GM19351 (cell line): Measurements from ENCODE around the gene FAM180A.
"Not testable (repeated sequence)": the region's sequence is repeated elsewhere in the genome, so short reads cannot be mapped to it uniquely, and the experiment has no call there.

Experiments used
- ATAC-seq: cut with Tn5 transposase; IDR thresholded peaks from one replicate; pipeline ENCODE4 v1.9.1; 2021; ENCODE audit warnings: mild to moderate bottlenecking, moderate library complexity; ENCODE audit not compliant: unreplicated experiment

The FAM180A gene

DNA sequence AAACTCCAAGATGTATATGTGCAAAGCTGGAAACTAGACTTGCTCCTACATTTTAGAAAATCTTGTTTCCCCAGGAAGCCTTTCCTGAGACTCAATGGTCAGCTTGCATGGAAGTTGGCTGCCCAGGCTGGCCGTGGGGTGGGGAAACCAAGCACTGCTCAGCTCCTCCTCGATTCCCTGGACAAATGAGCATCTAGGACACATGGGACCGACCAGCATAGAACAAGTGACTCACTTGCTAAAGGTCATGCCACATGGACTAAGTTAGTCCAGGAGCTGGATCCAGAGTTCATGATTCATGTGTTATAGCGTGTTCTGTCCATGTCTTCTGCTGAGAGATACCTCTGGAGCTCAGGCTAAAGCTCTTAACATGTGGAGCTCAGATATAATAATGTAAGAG is 6.2 kb downstream of the FAM180A start:
- no peak for ATAC-seq

DNA sequence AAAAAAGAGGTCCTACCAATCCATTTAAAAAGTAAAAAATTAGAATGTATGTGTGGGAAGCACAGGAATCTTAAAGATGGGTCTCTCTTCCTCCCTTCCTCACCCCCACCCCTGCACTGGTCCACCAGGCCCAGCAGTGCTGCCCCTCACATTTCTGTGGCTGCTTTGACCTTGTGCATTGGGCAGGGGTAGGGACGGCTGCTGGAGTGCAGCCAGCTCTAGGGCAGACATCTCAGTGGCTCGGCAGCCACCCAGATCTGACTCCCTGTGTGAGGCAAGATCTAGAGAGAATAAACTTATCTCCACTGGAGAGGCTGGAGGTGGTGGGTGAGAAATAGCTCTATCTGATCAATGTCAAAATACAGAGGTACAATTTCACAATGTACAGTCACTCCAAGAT is 6.7 kb downstream of the FAM180A start:
- ATAC-seq = no peak

DNA sequence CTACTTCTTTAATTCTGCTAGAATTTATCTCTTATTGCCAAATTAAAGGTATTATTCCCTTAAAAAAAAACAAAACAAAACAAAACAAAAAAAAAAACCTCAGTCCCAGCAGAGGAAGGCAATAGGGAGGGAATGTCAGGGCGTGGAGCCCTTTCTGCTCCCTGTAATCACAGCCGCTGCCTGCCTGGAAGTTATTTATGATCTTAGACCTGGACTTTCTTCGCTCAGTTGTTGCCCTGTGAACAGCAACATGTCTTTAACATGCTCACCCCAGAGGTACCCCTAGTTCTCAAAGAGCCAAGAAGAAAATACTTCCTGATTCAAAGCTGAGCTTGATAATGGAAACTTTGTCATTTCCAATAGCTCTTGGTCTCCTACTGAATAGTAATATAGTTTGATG is 7.7 kb downstream of the FAM180A start:
- no peak for ATAC-seq

DNA sequence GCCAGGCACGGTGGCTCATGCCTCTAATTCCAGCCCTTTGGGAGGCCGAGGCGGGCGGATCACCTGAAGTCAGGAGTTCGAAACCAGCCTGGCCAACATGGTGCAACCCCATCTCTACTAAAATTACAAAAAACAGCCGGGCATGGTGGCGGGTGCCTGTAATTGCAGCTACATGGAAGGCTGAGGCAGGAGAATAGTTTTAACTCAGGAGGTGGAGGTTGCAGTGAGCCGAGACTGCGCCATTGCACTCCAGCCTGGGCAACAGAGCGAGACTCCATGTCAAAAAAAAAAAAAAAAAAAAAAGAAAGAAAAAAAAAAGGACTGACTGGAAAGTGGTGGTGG is 11.3 kb downstream of the FAM180A start:
- ATAC-seq = not testable (repeated sequence)

DNA sequence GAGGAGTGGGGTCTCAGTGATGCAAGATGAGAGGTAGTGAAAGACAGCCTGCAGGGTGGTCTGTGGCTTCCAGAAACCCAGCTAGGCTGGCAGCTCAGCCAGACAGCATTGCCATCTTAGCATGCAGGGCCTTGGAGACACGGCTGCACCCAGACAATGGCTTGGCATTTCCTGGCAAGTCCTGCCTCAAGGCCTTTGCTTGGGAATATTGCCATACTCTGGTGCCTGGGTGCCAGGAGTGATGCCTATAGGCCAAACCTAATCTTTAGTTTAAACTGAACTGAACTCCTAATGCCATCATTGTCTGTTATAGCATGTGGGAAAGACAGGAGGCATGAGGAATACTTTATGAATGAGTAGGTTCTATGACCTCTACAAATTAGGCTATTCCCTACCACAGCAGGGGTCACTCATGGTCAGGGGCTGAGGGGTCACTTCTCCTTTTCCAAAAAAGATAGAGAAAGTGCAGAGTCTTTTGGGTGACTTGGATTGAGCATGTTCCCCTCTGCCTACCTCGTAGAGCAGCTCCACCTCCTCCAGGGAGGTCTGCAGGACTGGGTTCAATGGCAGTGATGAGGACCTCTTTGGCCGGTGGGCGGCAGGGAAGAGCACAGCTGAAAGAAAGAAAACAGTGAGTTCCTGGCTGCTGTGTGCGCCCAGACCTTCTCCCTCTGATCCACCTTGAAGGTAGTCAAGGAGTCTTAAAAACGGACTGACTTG is 11.9 kb downstream of the FAM180A start:
- ATAC-seq = no peak

DNA sequence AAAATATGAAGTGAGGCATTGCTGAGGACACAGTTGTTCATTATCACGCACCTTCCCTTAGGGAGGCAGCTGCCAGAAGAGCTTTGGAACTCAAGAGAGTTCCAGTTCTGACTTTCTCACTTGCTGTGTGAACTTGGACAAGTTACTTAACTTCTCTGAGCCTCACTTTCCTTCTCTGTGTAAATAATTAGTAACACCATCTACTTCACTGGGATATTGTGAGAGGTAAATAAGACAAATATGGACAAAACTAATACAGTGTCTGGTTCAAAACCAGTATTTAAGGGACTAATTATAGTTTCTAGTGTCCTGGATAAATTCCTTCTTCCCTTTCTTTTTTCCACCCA is 14.3 kb downstream of the FAM180A start:
- no peak for ATAC-seq

DNA sequence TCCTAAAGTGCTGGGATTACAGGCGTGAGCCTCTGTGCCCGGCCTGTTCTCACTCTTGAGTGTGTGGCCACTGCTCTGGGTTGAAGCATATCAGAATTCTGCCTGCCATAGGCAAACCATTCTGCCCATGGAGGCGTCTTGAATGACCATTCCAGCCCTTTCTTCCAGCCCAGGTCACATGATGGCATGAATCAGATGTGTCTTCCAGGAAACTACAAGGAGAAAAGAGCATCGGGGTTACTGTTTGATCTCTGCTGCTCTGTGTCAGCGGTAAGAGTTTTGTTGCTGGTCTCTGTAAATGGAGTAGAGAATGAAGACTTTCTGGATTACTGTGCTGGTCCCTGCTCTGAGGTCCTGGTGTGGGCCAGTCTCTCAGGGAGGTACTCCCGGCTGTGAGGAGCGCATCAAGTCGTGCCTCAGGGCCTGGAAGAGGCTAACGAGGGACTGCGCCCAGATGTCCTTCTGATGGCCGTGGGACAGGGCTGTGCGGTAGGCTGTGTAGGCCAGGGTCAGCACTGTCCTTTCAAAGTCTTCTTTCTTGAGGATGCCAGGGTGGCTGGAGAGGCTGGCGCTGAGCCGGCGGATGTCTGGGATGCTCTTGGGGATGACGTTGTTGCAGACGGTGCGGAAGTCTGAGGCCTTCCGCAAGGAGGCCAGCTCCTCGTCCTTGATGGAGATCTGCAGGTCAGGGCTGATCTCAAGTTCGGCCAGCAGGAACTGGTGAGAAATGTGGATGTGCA is 14.8 kb downstream of the FAM180A start:
- ATAC-seq = no peak

DNA sequence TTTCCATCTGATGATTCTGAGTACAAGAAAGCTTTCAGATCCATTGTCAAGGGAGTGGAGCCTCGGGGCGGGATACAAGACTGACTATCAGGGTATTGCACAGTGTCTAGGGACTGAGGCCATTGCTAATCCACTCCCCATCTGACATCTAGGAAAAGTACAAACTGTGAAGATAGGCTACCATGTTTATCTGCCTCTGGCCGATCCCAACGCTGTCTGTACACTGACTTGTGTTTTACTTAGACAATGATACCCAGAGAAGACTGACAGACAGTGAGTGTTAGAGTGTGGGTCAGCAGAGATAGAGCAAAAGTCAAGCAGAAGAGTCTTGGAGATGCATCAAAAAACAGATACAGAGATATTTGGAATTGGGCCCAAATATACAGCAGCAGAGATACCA is 17.5 kb downstream of the FAM180A start:
- ATAC-seq = no peak

DNA sequence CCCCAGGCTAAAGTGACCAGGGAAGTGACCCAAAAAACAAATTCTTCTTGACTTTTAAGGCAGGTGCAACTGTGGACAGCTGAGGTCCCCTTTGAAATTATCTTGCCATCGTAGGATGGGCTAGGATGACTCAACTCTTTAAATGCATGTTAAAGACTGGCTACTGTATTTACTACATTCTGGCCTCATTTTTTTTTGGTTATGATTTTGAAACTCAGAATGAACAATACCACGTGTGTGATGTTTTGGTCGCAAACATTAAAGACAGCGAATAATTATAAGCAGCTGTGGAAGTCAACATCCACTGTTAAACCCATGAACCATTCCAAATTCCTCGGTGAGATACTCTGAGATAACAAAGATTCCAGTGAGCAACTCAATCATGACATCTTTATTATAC is 19.4 kb downstream of the FAM180A start:
- ATAC-seq = no peak

DNA sequence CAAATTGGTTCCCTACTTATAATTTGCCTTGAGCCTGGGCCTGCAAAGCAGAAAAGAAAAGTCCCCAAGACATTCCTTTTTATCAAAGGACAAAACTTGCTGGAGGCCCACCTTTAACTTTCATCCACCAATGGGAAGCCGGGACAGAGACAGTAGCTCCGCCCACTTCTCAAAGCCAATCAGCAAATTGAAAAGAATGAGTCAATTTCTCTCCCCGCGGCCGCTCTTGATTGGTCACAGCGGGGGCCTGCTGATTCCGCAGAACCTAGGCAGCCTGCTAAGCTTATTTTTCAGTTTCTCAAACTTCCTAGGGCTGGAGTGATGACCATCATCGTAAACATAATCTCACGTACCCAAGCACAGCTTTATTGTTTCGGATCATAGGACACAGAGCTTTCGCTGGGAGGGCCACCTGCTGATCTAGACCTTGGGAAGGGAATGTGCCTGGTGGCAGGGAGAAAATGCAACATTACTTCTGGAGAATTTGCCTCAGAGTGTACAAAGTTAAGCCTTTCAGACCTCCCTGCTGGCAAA is 20.4 kb downstream of the FAM180A start, which contains the start of gene SLC13A4:
TSS of gene SLC13A4 (minus strand) at position 51 of the 534 bp plus-strand sequence. CDS start 690 bp downstream, outside the sequence.
- no peak for ATAC-seq

DNA sequence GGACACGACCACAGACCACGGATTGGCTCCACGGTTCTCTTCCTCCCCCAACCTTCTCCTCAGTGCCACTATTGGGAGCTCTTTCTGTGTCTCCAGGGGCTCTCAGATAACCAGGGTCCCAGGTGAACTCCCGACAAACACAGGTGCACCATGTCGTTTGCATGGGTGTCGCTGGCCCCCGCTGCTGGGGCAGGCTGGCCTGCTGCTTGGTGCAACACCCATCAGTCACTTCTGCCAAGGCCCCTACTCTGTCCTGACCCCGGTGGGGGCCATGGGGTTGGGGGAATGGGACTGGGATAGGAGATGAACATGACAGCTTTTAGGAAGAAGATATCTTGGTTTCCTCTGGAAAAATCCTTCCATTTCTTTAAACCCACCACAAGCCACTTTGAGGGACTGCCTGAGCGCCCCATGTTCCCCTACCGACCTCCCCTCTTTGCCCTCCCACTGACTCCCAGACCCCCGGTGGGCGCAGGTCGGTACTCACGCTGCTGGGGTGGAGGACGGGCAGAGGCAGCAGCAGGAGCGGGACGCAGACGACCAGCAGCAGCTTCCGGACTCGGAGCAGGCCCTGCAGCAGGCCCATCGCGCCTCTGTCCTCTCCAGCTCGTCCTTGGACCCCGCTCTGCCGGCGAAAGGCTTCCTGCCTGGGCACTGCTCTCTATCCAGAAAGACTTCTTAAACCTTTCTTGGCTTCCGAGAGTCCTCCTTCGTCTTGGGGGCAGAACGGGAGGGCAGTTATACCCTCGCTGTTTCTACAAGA is 21.5 kb downstream of the FAM180A start:
- ATAC-seq = no peak

DNA sequence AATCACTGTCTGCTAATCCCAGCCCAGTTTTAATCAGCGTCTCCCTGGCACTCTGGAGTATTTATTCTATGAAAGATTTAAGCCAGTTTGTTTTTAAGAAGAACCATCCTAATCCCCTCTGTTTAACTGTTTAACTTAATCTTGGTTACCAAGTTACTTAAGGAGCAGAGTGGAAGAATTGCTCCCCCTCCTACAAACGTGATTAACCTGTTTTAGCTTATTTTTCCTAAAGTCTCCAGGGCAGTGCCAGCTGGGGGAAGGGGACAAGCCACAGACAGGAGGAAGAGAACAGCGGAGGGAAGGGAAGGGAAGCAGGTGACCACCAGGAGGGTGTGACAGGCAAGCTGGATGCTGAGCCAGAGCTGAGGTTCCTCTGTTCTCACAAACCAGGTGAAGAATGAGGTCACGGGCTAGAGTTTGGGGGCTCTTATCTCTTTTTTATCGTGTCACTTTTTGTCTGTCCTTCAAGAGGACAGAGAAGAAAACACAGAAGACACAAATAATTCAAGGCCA is 22.3 kb downstream of the FAM180A start:
- no peak for ATAC-seq

DNA sequence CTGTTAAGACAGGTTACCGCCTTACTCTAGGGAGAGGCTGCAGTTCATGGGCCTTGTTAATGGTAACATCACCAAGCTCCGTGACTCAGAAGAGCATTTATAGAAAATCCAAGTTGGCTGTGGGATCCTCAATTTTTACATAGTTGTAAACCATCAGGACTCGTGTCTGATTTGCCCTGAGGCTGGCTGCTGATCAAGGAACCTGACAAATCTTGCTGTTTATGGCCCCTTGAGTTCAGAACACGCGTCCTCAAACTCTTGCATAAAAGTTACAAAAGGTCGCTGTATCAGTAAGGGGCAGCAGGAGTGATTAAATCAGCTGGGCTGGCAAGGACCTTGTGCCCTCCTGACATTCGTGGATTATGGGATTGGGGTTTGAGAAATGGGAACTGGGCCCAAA is 25.2 kb downstream of the FAM180A start:
- ATAC-seq = no peak

DNA sequence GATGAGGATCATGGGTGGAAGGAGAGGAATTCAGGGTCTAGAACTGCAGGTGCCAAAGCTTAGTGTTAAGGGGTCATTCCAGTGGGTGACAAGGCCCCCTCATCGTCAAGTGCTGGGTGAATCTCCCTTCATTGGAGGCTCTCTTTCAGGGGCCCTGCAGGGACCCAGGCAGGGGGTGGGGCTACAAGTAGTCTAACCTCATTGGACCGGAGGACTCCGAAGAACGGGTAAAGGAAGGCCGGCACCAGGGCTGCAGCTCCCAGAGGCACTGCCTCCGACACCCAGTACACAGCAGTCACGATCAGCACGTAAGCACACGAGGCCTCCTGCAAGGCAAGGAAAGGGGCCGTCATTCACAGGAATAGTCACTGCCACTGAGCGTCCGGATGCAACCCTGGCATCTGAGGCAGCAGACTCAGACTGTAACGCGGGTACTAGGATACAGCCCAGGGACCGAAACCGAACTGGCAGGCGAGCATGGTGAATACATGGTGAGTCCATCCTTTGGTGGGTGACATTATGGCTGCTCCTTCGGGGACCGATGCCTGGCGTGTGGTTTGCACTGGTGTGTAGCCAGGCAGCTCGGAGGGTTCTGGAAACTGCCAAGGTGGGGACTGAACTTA is 27.3 kb downstream of the FAM180A start:
- ATAC-seq = no peak

DNA sequence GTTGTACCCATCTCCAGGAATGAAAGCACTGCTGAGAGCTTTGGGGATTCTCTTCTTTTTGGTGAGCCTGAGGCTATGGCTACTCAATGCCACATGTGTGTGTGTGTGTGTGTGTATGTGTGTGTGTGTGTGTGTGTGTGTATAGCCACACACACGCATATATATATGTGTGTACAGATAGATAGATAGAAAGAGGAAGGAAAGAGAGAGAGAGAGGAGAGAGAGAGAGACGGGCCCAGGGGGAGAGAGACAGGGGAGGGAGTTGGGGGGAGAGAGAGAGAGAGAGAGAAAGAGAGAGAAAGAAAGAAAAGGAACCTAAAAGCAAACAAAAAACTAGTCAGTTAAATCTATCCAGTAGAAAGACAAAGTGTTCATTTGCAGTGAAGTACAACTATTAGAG is 28.9 kb downstream of the FAM180A start:
- no peak for ATAC-seq

DNA sequence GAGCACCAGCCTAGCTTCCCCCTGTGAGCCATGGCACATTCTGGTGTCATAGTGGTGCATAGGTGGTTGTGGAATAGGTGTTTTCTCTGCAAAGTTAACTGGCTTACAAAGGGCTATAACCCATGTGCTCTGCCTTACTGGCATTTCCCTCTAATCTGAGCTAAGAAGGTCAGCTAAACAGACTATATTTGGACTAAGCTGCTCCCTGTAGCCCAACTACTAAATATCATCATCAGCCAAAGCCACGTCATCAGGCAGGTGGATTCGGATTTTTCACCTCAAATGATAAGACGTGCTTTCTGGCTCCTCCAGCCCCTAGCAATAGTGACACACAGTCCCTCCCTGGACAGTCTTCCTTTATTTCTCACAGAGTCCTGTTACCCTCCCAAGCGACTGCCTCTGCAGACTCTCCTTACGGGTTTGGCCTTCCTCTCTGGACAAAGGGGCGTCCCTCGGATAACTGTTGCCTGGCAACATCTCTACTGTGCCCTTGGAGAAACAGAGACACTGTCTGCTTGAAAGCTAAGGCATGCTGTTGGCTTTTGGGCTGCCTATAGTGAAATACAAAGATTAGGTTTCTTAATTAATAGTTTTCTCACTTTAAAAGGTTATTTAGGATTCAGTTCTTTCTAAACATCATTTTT is 29.7 kb downstream of the FAM180A start:
- no peak for ATAC-seq

DNA sequence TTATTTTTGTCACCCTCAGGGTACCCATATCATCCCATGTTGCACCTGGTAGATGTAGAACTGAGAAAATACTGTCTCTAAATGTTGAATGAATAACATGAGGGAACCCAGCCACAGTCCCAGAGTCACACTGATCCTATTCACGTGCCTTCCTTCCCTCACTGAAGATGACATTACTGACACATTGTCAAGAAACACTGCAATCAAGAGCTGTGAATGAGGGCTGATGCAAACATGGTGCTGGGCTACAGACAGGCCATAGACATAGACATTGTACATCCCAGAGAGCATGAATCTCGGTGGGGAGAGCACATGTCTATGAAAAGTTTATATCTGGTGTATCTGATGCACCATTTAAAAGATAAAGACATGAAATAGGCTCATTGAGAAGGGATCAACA is 30.4 kb downstream of the FAM180A start:
- no peak for ATAC-seq

DNA sequence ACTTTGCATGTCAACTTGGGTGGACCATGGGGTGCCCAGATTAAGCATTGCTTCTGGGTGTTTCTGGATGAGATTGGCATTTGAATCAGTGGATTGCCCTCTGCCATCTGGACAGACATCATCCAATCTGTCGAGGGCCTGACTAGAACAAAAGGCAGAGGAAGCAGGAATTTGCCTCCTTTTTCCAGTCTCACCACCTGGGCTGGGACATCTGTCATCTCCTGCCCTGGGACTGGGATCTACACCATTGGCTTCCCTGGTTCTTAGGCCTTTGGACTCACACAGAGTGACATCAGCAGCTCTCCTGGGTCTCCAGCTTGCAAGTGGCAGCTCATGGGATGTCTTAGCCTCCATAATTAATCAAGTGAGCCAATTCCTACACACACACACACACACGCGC is 30.9 kb downstream of the FAM180A start:
- ATAC-seq = no peak

DNA sequence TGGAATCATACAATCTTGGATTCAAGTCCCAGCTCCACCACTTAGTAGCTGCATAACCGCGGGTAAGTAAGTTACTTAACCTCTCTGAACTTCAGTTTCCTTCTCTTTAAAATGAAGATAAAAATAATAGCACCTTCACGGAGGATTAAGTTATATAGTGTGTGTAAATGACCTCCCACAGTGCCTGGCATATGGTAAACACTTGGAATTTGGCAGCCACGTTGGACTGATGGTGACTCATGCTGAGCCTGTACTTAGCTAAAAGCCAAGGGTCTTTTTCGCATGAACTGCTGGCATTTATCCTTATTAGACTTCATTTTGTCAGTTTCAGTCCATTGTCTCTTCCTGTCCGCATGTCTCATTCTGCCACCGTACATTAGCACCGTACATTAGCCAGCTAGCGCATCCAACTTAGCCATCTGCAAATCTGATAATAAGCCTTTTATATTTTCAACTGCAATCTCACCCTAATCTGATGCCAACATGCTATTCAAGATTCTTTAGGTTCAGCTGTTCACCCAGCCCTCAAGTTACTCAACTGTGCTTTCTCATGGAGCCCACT is 31.9 kb downstream of the FAM180A start:
- ATAC-seq = no peak

DNA sequence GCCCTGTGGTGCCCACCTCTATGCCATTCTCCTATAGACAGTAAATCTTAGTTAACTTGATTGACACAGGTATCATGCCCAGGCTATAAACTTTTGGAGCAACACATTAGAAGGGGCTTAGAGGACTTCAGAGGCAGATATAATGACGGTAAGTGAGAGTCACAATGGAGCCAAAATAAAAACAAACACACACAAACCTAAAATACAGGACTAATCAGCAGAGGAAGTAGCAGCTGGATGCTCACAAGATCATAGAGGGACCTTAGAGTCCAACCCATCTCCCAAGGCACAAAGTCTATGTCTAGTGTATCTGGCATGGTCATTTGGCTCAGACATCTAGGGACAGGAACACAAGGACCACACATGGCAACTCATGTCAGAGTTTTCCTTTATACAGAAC is 32.9 kb downstream of the FAM180A start:
- no peak for ATAC-seq
